Liver (tissue), 9 donors: Measurements from ENCODE around the gene SHFL. TPM values are rescaled to one million over a fixed set of nuclear protein-coding genes. Genes with fewer than 3 reads are reported as not detected.

Source experiments
- DNase-seq: peaks from one replicate; pipeline ENCODE4 v3.0.0-alpha.2; 2017; ENCODE audit warnings: low spot score
- H3K27ac ChIP-seq, 2 donors: one replicate each; pipeline ENCODE4 v1.7.0; 2013; ENCODE audit warnings: inconsistent platforms in 2 of 2, low read length in 2 of 2, control low read depth in 1 of 2, low read depth in 1 of 2, mild to moderate bottlenecking in 1 of 2
- H3K27me3 ChIP-seq, 4 donors: one replicate each; pipeline versions ENCODE4 v1.6.1 to v1.7.0; 2013; ENCODE audit warnings: low read length in 3 of 4, inconsistent platforms in 1 of 4, mild to moderate bottlenecking in 1 of 4, moderate library complexity in 1 of 4; ENCODE audit not compliant: control insufficient read depth in 4 of 4, insufficient read depth in 4 of 4
- H3K36me3 ChIP-seq, 4 donors: one replicate each; pipeline versions ENCODE4 v1.6.1 to v1.7.0; 2013; ENCODE audit warnings: low read length in 3 of 4, mild to moderate bottlenecking in 3 of 4, low read depth in 1 of 4, moderate library complexity in 1 of 4; ENCODE audit not compliant: control insufficient read depth in 4 of 4, insufficient read depth in 3 of 4
- H3K4me1 ChIP-seq, 4 donors: one replicate each; pipeline versions ENCODE4 v1.6.1 to v1.7.0; 2013; ENCODE audit warnings: low read length in 3 of 4, mild to moderate bottlenecking in 3 of 4, moderate library complexity in 1 of 4; ENCODE audit not compliant: control insufficient read depth in 4 of 4, insufficient read depth in 4 of 4
- H3K4me3 ChIP-seq, 3 donors: one replicate each; pipeline versions ENCODE4 v1.6.1 to v1.7.0; 2013; ENCODE audit warnings: low read length in 3 of 3, control low read depth in 1 of 3, low read depth in 1 of 3, mild to moderate bottlenecking in 1 of 3
- H3K9ac ChIP-seq, 2 donors: one replicate each; pipeline ENCODE4 v1.7.0; 2013; ENCODE audit warnings: low read length in 2 of 2, mild to moderate bottlenecking in 2 of 2, moderate library complexity in 2 of 2, control low read depth in 1 of 2, low read depth in 1 of 2
- H3K9me3 ChIP-seq, 4 donors: one replicate each; pipeline versions ENCODE4 v1.6.1 to v1.7.0; 2013; ENCODE audit warnings: low read length in 3 of 4; ENCODE audit not compliant: control insufficient read depth in 4 of 4
- ATF3 ChIP-seq: IDR thresholded peaks from 2 replicates; pipeline ENCODE4 v1.6.1; 2016; ENCODE audit warnings: antibody characterized with exemption
- CTCF ChIP-seq: fragments of 150-350 bp; IDR thresholded peaks from 2 replicates; pipeline ENCODE4 v1.5.1; 2017; ENCODE audit warnings: improper control_type of control experiment, low read depth, low read length; ENCODE audit not compliant: missing input control
- EGR1 ChIP-seq, 2 donors: IDR thresholded peaks; 2 replicates each; pipeline ENCODE4 v1.6.1; 2016 to 2018; ENCODE audit warnings: antibody characterized with exemption in 2 of 2, low read depth in 2 of 2
- FOXA1 ChIP-seq: IDR thresholded peaks from 2 replicates; pipeline ENCODE4 v1.6.1; 2016; ENCODE audit warnings: antibody characterized with exemption
- FOXA2 ChIP-seq: IDR thresholded peaks from 2 replicates; pipeline ENCODE4 v1.6.1; 2016; ENCODE audit warnings: antibody characterized with exemption
- HNF4A ChIP-seq, 2 donors: conservative IDR thresholded peaks; 2 replicates each; pipeline ENCODE4 v1.6.1; 2016; ENCODE audit warnings: antibody characterized with exemption in 2 of 2, mild to moderate bottlenecking in 2 of 2
- HNF4G ChIP-seq: IDR thresholded peaks from 2 replicates; pipeline ENCODE4 v1.6.1; 2016; ENCODE audit warnings: antibody characterized with exemption
- JUND ChIP-seq, 2 donors: IDR thresholded peaks; 2 replicates each; pipeline ENCODE4 v1.6.1; 2016; ENCODE audit warnings: antibody characterized with exemption in 2 of 2
- MAX ChIP-seq: IDR thresholded peaks from 2 replicates; pipeline ENCODE4 v1.6.1; 2016; ENCODE audit warnings: antibody characterized with exemption
- NR2F2 ChIP-seq: IDR thresholded peaks from 2 replicates; pipeline ENCODE4 v1.6.1; 2016; ENCODE audit warnings: antibody characterized with exemption
- RAD21 ChIP-seq, 2 donors: IDR thresholded peaks; 2 replicates each; pipeline ENCODE4 v1.6.1; 2016; ENCODE audit warnings: antibody characterized with exemption in 2 of 2, mild to moderate bottlenecking in 2 of 2
- RXRA ChIP-seq, 2 donors: IDR thresholded peaks; 2 replicates each; pipeline ENCODE4 v1.6.1; 2017 to 2018; ENCODE audit warnings: antibody characterized with exemption in 2 of 2, mild to moderate bottlenecking in 1 of 2
- SP1 ChIP-seq: IDR thresholded peaks from 2 replicates; pipeline ENCODE4 v1.6.1; 2018; ENCODE audit warnings: antibody characterized with exemption, mild to moderate bottlenecking
- TAF1 ChIP-seq: conservative IDR thresholded peaks from 2 replicates; pipeline ENCODE4 v1.6.1; 2016; ENCODE audit warnings: antibody characterized with exemption, mild to moderate bottlenecking
- YY1 ChIP-seq: IDR thresholded peaks from 2 replicates; pipeline ENCODE4 v1.6.1; 2016; ENCODE audit warnings: antibody characterized with exemption, mild to moderate bottlenecking
- WGBS: extraction: QIAGEN DNeasy Blood & Tissue Kit; methylation state at CpG from one replicate; pipeline ENCODE4 v1.1.7; 2013; 5-methylcytosine and 5-hydroxymethylcytosine counted together
- polyA plus RNA-seq, 2 donors: library from polyadenylated mRNA; stranded (reverse) in 1 of 2; unstranded in 1 of 2; fragments of 200-250 nt in 1 of 2; fragments of >200 nt in 1 of 2; fragmentation: Nextera tagmentation in 1 of 2; extraction: Ambion mirVana in 1 of 2; gene quantifications; one replicate each; pipeline versions ENCODE4 v1.2.1 to v1.2.3, GENCODE V29; 2013 to 2015
- total RNA-seq, 2 donors: library from RNA; depleted of rRNA; stranded (reverse); fragments of >200 nt; gene quantifications; one replicate each; pipeline ENCODE4 v1.2.3, GENCODE V29; 2014
- TF ChIP-seq, protein P1 (sequence below): IDR thresholded peaks from 2 replicates; pipeline ENCODE4 v1.6.1; 2016; ENCODE audit warnings: antibody characterized with exemption, mild to moderate bottlenecking
- donor health status: healthy.
- donor health status: healthy.
- donor health status: healthy.
- donor health status: healthy.
- donor health status: healthy.

Gene SHFL
- total and polyA plus RNA-seq, 4 donors = 13.1 to 104 (median 84.7) TPM

GRCh38 chr19:10037367-10037766 is 48.8 kb upstream of the SHFL start:
- TF ChIP-seq FOXA1 (no peak), HNF4A (conservative IDR thresholded peaks at IDR 0.05) (peak in 1 of 2 donors; percentile 43), RXRA (IDR thresholded peaks at IDR 0.05) (peak; percentile 11 to 52), TAF1 (peak; percentile 90), RAD21 (IDR thresholded peaks at IDR 0.05) (no peak), YY1 (no peak), SP1 (no peak)
- TF ChIP-seq, protein P1, sequence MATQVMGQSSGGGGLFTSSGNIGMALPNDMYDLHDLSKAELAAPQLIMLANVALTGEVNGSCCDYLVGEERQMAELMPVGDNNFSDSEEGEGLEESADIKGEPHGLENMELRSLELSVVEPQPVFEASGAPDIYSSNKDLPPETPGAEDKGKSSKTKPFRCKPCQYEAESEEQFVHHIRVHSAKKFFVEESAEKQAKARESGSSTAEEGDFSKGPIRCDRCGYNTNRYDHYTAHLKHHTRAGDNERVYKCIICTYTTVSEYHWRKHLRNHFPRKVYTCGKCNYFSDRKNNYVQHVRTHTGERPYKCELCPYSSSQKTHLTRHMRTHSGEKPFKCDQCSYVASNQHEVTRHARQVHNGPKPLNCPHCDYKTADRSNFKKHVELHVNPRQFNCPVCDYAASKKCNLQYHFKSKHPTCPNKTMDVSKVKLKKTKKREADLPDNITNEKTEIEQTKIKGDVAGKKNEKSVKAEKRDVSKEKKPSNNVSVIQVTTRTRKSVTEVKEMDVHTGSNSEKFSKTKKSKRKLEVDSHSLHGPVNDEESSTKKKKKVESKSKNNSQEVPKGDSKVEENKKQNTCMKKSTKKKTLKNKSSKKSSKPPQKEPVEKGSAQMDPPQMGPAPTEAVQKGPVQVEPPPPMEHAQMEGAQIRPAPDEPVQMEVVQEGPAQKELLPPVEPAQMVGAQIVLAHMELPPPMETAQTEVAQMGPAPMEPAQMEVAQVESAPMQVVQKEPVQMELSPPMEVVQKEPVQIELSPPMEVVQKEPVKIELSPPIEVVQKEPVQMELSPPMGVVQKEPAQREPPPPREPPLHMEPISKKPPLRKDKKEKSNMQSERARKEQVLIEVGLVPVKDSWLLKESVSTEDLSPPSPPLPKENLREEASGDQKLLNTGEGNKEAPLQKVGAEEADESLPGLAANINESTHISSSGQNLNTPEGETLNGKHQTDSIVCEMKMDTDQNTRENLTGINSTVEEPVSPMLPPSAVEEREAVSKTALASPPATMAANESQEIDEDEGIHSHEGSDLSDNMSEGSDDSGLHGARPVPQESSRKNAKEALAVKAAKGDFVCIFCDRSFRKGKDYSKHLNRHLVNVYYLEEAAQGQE = peak; percentile 16
- WGBS = 21% methylated on average over 4 of the region's 4 CpGs

DNA sequence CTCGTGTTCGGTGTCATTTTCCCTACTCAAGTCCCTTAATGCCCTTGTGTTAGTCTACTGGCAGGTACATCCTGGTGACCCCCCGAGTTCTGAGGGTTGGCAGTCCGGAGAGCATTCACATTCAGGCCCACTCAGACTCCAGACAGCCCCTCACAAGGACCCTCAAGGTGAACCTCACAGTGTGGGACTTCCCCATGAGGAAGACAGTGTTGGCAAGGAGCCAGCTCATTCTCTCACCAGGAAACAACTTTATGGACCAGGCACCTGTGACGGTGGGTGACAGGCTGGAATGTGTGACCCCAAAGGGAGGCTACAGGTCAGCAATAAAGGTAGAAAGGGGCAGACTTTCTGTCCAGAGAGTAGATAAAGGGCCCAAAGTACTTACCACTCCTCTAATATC is 48.3 kb upstream of the SHFL start:
- Histone ChIP-seq H3K27me3 (no peaks in the 10 kb centered on the region), H3K9me3 (peaks cover 0 to 5% (median 2%) of the 10 kb centered on the region in 4 donors), H3K36me3 (peaks cover 0 to 9% (median 0%) of the 10 kb centered on the region in 4 donors), H3K9ac (peak overlapping the region in 1 of 2 donors; percentile 55), H3K4me3 (peak overlapping the region; percentile 12 to 76 (median 50)), H3K4me1 (peaks cover 12 to 47% (median 26%) of the 10 kb centered on the region in 4 donors), H3K27ac (peak overlapping the region; percentile 58 to 76)
- TF ChIP-seq HNF4G (no peak), RAD21 (IDR thresholded peaks at IDR 0.05) (no peak), JUND (IDR thresholded peaks at IDR 0.05) (no peak), FOXA2 (no peak), MAX (no peak), FOXA1 (no peak), RXRA (IDR thresholded peaks at IDR 0.05) (no peak)
- no peak for DNase-seq
- 30% methylated on average over 5 of the region's 5 CpGs for WGBS

More at GRCh38 chr19:10037367-10037766, 48.8 kb upstream of the SHFL start:
- H3K9me3 ChIP-seq = peaks cover 0 to under 1% (median under 1%) of the 10 kb centered on the region in 4 donors
- no peak overlapping the region for H3K9ac ChIP-seq
- H3K27ac ChIP-seq = peak overlapping the region; percentile 58 to 76
- H3K4me1 ChIP-seq = peaks cover 12 to 48% (median 27%) of the 10 kb centered on the region in 4 donors
- peaks cover 0 to 6% (median 0%) of the 10 kb centered on the region in 4 donors for H3K36me3 ChIP-seq
- no peak for DNase-seq
- H3K27me3 ChIP-seq = no peaks in the 10 kb centered on the region
- peak overlapping the region; percentile 12 to 76 (median 50) for H3K4me3 ChIP-seq

- H3K4me3 ChIP-seq = no peak overlapping the region
- no peak overlapping the region for H3K9ac ChIP-seq
- peaks cover 0 to 32% (median 17%) of the 10 kb centered on the region in 4 donors for H3K36me3 ChIP-seq
- DNase-seq = no peak
- H3K9me3 ChIP-seq = peaks cover 0 to 14% (median 11%) of the 10 kb centered on the region in 4 donors
- H3K27me3 ChIP-seq = no peaks in the 10 kb centered on the region
- peaks cover 0 to 5% (median under 1%) of the 10 kb centered on the region in 4 donors for H3K4me1 ChIP-seq
- 84% methylated on average over 4 of the region's 4 CpGs for WGBS
- H3K27ac ChIP-seq = no peak overlapping the region
- TF ChIP-seq TAF1 = no peak
- TF ChIP-seq EGR1 (IDR thresholded peaks at IDR 0.05; ENCODE audit: low read depth in 2 of 2) = no peak
- no peak for TF ChIP-seq MAX
- no peak for TF ChIP-seq RAD21 (IDR thresholded peaks at IDR 0.05)
- no peak for TF ChIP-seq SP1
- TF ChIP-seq RXRA (IDR thresholded peaks at IDR 0.05) = no peak
- no peak for TF ChIP-seq NR2F2
- TF ChIP-seq, protein P1 = no peak
- TF ChIP-seq YY1 = no peak
- no peak for TF ChIP-seq ATF3
- no peak for TF ChIP-seq CTCF
- TF ChIP-seq HNF4G = no peak
- no peak for TF ChIP-seq JUND (IDR thresholded peaks at IDR 0.05)
- TF ChIP-seq FOXA2 = no peak
These were observed 42.7 kb upstream of the SHFL start for GRCh38 chr19:10043286-10043927.
